ENCODE results near the gene CSTF1. TPM values are rescaled to one million over a fixed set of nuclear protein-coding genes. Genes with fewer than 3 reads are reported as not detected.

The CSTF1 gene
- polyA plus RNA-seq, 1 of the 3 experiments (the other 2 are of a cell fraction): 23.4 TPM

DNA sequence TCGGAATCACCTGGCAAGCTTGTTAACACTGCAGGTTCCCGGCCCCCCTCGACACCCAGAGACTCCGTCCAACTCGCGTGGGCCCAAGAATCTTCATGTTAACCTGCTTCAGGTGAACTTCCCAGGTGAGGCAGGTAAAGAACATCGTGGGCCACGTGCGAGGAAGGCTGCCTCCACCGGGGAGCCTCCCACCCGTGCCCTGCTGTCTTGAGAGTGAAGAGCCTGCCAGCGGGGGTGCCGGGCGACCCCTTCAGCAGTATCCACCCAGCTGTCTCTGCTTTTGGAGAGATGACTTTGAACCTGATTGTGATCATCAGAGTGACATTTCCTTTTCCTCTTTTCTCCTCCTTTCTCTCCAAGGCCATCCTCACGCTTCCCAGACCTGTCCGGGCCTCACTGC is 53.1 kb downstream of the CSTF1 start:
- ChIA-PET POLR2A (no interaction called here), CTCF (no interaction called here)
- 84% methylated on average over 15 of the region's 16 CpGs for WGBS (ENCODE audit: low lambda C conversion rate)

DNA sequence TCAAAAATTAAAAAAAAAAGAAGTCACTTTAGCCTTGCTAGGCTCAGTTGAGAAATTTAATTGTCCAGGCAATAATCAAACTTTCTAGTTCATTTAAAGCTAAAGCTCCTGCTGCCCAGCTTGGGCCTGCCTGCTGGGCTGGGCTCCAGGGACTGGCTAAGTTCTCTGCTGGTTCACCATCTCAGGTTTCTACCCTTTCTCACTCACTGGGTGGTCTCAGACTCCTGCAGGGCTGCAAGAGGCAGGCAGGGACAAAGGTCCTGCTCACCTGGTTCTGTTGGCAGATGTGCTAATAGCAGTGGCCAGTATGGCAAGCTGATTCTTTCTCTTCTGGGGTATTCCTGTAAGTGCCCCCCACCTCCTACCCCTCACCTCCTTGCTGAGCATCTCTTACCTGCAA is 54.8 kb downstream of the CSTF1 start:
- Histone ChIP-seq H3K9ac (no peak overlapping the region), H3K36me3 (replicated peaks in 1 of 2; ENCODE audit: control insufficient read depth in 1 of 2, insufficient read depth in 2 of 2, low read length in 1 of 2) (no peaks in the 10 kb centered on the region), H3K4me1 (ENCODE audit: control insufficient read depth in 1 of 2, insufficient read depth in 2 of 2, low read depth in 1 of 2, low read length in 1 of 2) (no peaks in the 10 kb centered on the region; a peak in 1 of 4 replicates), H3F3A (replicated peaks; ENCODE audit: insufficient read depth) (no peaks in the 10 kb centered on the region), H3K79me2 (ENCODE audit: insufficient read depth) (no peaks in the 10 kb centered on the region), H3K27ac (ENCODE audit: low read depth in 2 of 2, low read length in 1 of 2) (no peak overlapping the region), H2AFZ (ENCODE audit: low read depth) (no peak overlapping the region), H4K20me1 (ENCODE audit: insufficient read depth) (no peaks in the 10 kb centered on the region), H3K4me2 (no peak overlapping the region), H3K9me2 (no peaks in the 10 kb centered on the region), H3K27me3 (ENCODE audit: insufficient read depth) (no peaks in the 10 kb centered on the region), H3K9me3 (no peaks in the 10 kb centered on the region), H3K4me3 (ENCODE audit: low read depth in 2 of 2, low read length in 1 of 2) (no peak overlapping the region)
- DNase-seq: no peak
- ChIA-PET POLR2A (no interaction called here), CTCF (interaction anchor here (0.7 kb wide), 1 partner anchor 14 kb away, joined by 3 read pairs; no protein-coding TSS in a partner anchor)
- TF ChIP-seq FOXM1 (IDR thresholded peaks at IDR 0.05; ENCODE audit: low read depth) (no peak), TCF12 (IDR thresholded peaks at IDR 0.05) (no peak), FOSL2 (IDR thresholded peaks at IDR 0.05; ENCODE audit: borderline replicate concordance, low read depth) (no peak), RAD21 (IDR thresholded peaks at IDR 0.05; ENCODE audit: low read length) (no peak), JUND (IDR thresholded peaks at IDR 0.05) (no peak), ELF1 (IDR thresholded peaks at IDR 0.05) (no peak), YY1 (IDR thresholded peaks at IDR 0.05; ENCODE audit: low read depth) (no peak), MXI1 (IDR thresholded peaks at IDR 0.05; ENCODE audit: low read depth, low read length) (no peak)
- TF ChIP-seq, protein P1, sequence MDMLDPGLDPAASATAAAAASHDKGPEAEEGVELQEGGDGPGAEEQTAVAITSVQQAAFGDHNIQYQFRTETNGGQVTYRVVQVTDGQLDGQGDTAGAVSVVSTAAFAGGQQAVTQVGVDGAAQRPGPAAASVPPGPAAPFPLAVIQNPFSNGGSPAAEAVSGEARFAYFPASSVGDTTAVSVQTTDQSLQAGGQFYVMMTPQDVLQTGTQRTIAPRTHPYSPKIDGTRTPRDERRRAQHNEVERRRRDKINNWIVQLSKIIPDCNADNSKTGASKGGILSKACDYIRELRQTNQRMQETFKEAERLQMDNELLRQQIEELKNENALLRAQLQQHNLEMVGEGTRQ (IDR thresholded peaks at IDR 0.05; ENCODE audit: borderline replicate concordance, low read depth, low read length): no peak

More for the DNA sequence above, 53.1 kb downstream of the CSTF1 start:
- Histone ChIP-seq H4K20me1 (ENCODE audit: insufficient read depth) (no peaks in the 10 kb centered on the region), H3K36me3 (replicated peaks in 1 of 2; ENCODE audit: control insufficient read depth in 1 of 2, insufficient read depth in 2 of 2, low read length in 1 of 2) (no peaks in the 10 kb centered on the region), H3K9ac (no peak overlapping the region), H3K9me3 (no peaks in the 10 kb centered on the region), H3K4me2 (no peak overlapping the region), H3K79me2 (ENCODE audit: insufficient read depth) (no peaks in the 10 kb centered on the region), H3K27me3 (ENCODE audit: insufficient read depth) (no peaks in the 10 kb centered on the region), H2AFZ (ENCODE audit: low read depth) (no peak overlapping the region), H3K9me2 (no peaks in the 10 kb centered on the region), H3K4me1 (ENCODE audit: control insufficient read depth in 1 of 2, insufficient read depth in 2 of 2, low read depth in 1 of 2, low read length in 1 of 2) (0 out of 4 replicates have a peak, but pooled peaks cover 0 to under 1% of the 10 kb centered on the region in 2 experiments), H3K27ac (ENCODE audit: low read depth in 2 of 2, low read length in 1 of 2) (no peak overlapping the region), H3F3A (replicated peaks; ENCODE audit: insufficient read depth) (no peaks in the 10 kb centered on the region), H3K4me3 (ENCODE audit: low read depth in 2 of 2, low read length in 1 of 2) (no peak overlapping the region)
- no peak for DNase-seq
- no peak for TF ChIP-seq SMC3 (IDR thresholded peaks at IDR 0.05; ENCODE audit: low read depth, low read length)
- TF ChIP-seq RAD21 (IDR thresholded peaks at IDR 0.05; ENCODE audit: low read length): no peak
- TF ChIP-seq, protein P2, sequence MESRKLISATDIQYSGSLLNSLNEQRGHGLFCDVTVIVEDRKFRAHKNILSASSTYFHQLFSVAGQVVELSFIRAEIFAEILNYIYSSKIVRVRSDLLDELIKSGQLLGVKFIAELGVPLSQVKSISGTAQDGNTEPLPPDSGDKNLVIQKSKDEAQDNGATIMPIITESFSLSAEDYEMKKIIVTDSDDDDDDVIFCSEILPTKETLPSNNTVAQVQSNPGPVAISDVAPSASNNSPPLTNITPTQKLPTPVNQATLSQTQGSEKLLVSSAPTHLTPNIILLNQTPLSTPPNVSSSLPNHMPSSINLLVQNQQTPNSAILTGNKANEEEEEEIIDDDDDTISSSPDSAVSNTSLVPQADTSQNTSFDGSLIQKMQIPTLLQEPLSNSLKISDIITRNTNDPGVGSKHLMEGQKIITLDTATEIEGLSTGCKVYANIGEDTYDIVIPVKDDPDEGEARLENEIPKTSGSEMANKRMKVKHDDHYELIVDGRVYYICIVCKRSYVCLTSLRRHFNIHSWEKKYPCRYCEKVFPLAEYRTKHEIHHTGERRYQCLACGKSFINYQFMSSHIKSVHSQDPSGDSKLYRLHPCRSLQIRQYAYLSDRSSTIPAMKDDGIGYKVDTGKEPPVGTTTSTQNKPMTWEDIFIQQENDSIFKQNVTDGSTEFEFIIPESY (IDR thresholded peaks at IDR 0.05; ENCODE audit: borderline replicate concordance, low read depth): no peak
- TF ChIP-seq TEAD4 (IDR thresholded peaks at IDR 0.05; ENCODE audit: borderline replicate concordance, insufficient read depth): no peak
- no peak for TF ChIP-seq EP300 (IDR thresholded peaks at IDR 0.05; ENCODE audit: borderline replicate concordance in 1 of 2, low read depth in 1 of 2, low read length in 1 of 2)
- no peak for TF ChIP-seq GABPA (IDR thresholded peaks at IDR 0.05; ENCODE audit: low read depth)
- TF ChIP-seq TCF12 (IDR thresholded peaks at IDR 0.05): no peak
- no peak for TF ChIP-seq EZH2phosphoT487 (IDR thresholded peaks at IDR 0.05; ENCODE audit: borderline replicate concordance, low read depth)
- TF ChIP-seq, protein P3, sequence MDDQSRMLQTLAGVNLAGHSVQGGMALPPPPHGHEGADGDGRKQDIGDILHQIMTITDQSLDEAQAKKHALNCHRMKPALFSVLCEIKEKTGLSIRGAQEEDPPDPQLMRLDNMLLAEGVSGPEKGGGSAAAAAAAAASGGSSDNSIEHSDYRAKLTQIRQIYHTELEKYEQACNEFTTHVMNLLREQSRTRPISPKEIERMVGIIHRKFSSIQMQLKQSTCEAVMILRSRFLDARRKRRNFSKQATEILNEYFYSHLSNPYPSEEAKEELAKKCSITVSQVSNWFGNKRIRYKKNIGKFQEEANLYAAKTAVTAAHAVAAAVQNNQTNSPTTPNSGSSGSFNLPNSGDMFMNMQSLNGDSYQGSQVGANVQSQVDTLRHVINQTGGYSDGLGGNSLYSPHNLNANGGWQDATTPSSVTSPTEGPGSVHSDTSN (IDR thresholded peaks at IDR 0.05): no peak
- TF ChIP-seq FOXJ3 (CRISPR knock-in tag; IDR thresholded peaks at IDR 0.05): no peak
- TF ChIP-seq, protein P4, sequence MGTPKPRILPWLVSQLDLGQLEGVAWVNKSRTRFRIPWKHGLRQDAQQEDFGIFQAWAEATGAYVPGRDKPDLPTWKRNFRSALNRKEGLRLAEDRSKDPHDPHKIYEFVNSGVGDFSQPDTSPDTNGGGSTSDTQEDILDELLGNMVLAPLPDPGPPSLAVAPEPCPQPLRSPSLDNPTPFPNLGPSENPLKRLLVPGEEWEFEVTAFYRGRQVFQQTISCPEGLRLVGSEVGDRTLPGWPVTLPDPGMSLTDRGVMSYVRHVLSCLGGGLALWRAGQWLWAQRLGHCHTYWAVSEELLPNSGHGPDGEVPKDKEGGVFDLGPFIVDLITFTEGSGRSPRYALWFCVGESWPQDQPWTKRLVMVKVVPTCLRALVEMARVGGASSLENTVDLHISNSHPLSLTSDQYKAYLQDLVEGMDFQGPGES (IDR thresholded peaks at IDR 0.05; ENCODE audit: low read depth, low read length): no peak
- no peak for TF ChIP-seq CHD2 (IDR thresholded peaks at IDR 0.05; ENCODE audit: low read length, partially characterized antibody)
- no peak for TF ChIP-seq SIN3A (IDR thresholded peaks at IDR 0.05; ENCODE audit: borderline replicate concordance, low read depth, low read length)
- TF ChIP-seq NRF1 (IDR thresholded peaks at IDR 0.05; ENCODE audit: low read depth, low read length): no peak
- TF ChIP-seq YY1 (IDR thresholded peaks at IDR 0.05; ENCODE audit: low read depth): no peak
- no peak for TF ChIP-seq MEF2A (IDR thresholded peaks at IDR 0.05; ENCODE audit: borderline replicate concordance, low read depth)
- no peak for TF ChIP-seq FOXM1 (IDR thresholded peaks at IDR 0.05; ENCODE audit: low read depth)
